ENCODE results near the gene DDX25. TPM values are rescaled to one million over a fixed set of nuclear protein-coding genes. Genes with fewer than 3 reads are reported as not detected.

DDX25 gene
- total and polyA plus RNA-seq, 2 of the 13 experiments (the other 11 are each of a cell fraction or from before 2014, with no cell fraction given), result 0.17 to 0.29 TPM

DNA sequence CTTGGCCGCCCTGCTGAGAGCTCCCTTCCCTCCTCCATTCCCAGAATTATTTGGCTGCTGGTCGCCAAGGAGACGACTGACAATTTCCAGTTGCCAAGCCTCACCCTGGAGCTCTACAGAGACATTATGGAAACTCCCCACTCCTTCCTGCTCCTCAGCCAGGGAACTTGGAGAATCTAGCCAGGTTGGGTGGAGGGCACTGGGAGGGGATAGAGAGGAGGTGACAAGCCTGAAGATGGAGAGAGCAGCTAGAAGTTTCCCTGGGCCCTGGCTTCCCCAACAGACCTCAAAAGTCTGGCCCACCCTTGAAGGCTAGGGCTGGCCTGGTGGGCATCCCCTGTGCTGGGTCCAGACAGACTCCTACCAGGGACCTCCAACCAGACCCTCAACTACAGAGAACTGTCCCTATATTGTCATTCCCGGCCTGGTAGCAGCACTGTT lies 34.8 kb downstream of the DDX25 start:
- Histone ChIP-seq H3K27me3 (ENCODE audit: control insufficient read depth in 1 of 2, insufficient read depth in 2 of 2, low read length in 2 of 2) (no peaks in the 10 kb centered on the region), H3K9me3 (ENCODE audit: low read length) (no peaks in the 10 kb centered on the region), H3K79me2 (ENCODE audit: insufficient read depth, low read length) (no peaks in the 10 kb centered on the region), H3K36me3 (replicated peaks in 1 of 2; ENCODE audit: control insufficient read depth in 1 of 2, insufficient read depth in 2 of 2, low read length in 2 of 2) (no peaks in the 10 kb centered on the region), H3K27ac (ENCODE audit: extremely low read length, insufficient read depth, low read length) (no peak overlapping the region), H4K20me1 (ENCODE audit: insufficient read depth, low read length) (no peaks in the 10 kb centered on the region), H3K4me3 (replicated peaks in 1 of 3; ENCODE audit: insufficient read depth in 1 of 3, low read depth in 2 of 3, low read length in 3 of 3) (no peak overlapping the region), H2AFZ (ENCODE audit: low read length) (no peak overlapping the region), H3K9ac (ENCODE audit: insufficient read depth, low read depth, low read length) (no peak overlapping the region), H3K4me2 (ENCODE audit: low read depth, low read length) (no peak overlapping the region), H3K4me1 (ENCODE audit: insufficient read depth, low read length) (peaks cover 47% of the 10 kb centered on the region)
- TF ChIP-seq ZNF790 (CRISPR knock-in tag; IDR thresholded peaks at IDR 0.05; ENCODE audit: borderline replicate concordance) (no peak), GZF1 (CRISPR knock-in tag; IDR thresholded peaks at IDR 0.05) (no peak), TOE1 (CRISPR knock-in tag; IDR thresholded peaks at IDR 0.05) (no peak), PAF1 (CRISPR knock-in tag; IDR thresholded peaks at IDR 0.05) (no peak), ZNF234 (CRISPR knock-in tag; conservative IDR thresholded peaks at IDR 0.05) (no peak), ZNF644 (CRISPR knock-in tag; IDR thresholded peaks at IDR 0.05; ENCODE audit: low read depth) (no peak), JUNB (CRISPR knock-in tag; IDR thresholded peaks at IDR 0.05; ENCODE audit: borderline replicate concordance) (no peak)
- TF ChIP-seq, protein P1, sequence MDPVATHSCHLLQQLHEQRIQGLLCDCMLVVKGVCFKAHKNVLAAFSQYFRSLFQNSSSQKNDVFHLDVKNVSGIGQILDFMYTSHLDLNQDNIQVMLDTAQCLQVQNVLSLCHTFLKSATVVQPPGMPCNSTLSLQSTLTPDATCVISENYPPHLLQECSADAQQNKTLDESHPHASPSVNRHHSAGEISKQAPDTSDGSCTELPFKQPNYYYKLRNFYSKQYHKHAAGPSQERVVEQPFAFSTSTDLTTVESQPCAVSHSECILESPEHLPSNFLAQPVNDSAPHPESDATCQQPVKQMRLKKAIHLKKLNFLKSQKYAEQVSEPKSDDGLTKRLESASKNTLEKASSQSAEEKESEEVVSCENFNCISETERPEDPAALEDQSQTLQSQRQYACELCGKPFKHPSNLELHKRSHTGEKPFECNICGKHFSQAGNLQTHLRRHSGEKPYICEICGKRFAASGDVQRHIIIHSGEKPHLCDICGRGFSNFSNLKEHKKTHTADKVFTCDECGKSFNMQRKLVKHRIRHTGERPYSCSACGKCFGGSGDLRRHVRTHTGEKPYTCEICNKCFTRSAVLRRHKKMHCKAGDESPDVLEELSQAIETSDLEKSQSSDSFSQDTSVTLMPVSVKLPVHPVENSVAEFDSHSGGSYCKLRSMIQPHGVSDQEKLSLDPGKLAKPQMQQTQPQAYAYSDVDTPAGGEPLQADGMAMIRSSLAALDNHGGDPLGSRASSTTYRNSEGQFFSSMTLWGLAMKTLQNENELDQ (CRISPR knock-in tag; IDR thresholded peaks at IDR 0.05; ENCODE audit: borderline replicate concordance), result no peak
- in situ Hi-C loops (cut with HindIII; ENCODE audit: extremely low pct_ligation_motif_present, low pct_unique_long_range_greater_than_20kb) (no loop called here), intact Hi-C loops (cut with micrococcal nuclease; ENCODE audit: unreplicated experiment) (no loop called here)
- FAIRE-seq (no peak), DNase-seq (ENCODE audit: low spot score) (no peak), ATAC-seq (no peak)
- BruUV-seq (replicated peaks), result no TSS peak
- WGBS (ENCODE audit: low lambda C conversion rate), result 67% methylated on average over 3 of the region's 4 CpGs
- POLR2A ChIA-PET, result no interaction called here
- CTCF ChIA-PET (ENCODE audit: low intra/inter-chr PET ratio, low total read pairs), result no interaction called here
